ENCODE measurements around the gene NUDT14.

Gene NUDT14

DNA sequence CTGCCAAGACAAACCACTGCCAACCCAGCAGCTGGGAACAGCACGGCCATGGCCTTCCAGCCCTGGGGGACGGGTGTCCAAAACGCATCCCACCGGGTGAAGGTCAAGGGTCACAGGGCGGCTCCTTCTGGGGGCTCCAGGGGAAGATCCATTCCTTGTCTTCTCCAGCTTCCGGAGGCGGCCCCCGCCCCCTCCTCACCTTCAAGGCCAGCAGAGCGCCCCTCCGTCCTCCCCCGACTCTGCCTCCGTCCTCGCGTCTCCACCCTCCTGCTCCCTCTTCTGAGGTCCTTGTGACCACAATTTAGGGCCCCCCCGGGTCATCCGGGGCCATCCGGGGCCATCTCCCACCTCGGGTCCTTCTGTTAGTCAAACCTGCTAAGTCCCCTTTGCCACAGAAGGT, 3.9 kb upstream of the NUDT14 start:
- H3K4me2 ChIP-seq (ENCODE audit: low read depth, low read length, poor library complexity, severe bottlenecking): no peak overlapping the region
- peaks cover 13% of the 10 kb centered on the region for H3K4me1 ChIP-seq (ENCODE audit: insufficient read depth, low read length, poor library complexity, severe bottlenecking)
- H3K4me3 ChIP-seq (ENCODE audit: low read length, poor library complexity, severe bottlenecking): no peak overlapping the region
- H3K9me3 ChIP-seq (ENCODE audit: insufficient read depth, low read depth, low read length): no peaks in the 10 kb centered on the region
- TF ChIP-seq CTCF (conservative IDR thresholded peaks at IDR 0.05; ENCODE audit: low read length) (no peak), EZH2phosphoT487 (IDR thresholded peaks at IDR 0.05; ENCODE audit: borderline replicate concordance) (no peak)
- no peaks in the 10 kb centered on the region for H3K27me3 ChIP-seq (ENCODE audit: insufficient read depth, low read length, poor library complexity, severe bottlenecking)
- no peaks in the 10 kb centered on the region for H3F3A ChIP-seq (ENCODE audit: low read depth)
- H3K36me3 ChIP-seq (ENCODE audit: insufficient read depth, low read length): no peaks in the 10 kb centered on the region
- H3K79me2 ChIP-seq (ENCODE audit: insufficient read depth, low read length): no peaks in the 10 kb centered on the region; the same call in 1 of the 2 replicates
- no peak overlapping the region for H3K9ac ChIP-seq (ENCODE audit: low read depth, low read length, poor library complexity, severe bottlenecking)
- H3K9me2 ChIP-seq (replicated peaks; ENCODE audit: low read depth, low read length): no peaks in the 10 kb centered on the region
- H2AFZ ChIP-seq (ENCODE audit: low read length): no peak overlapping the region
- H4K20me1 ChIP-seq (ENCODE audit: insufficient read depth, low read length, poor library complexity, severe bottlenecking): no peaks in the 10 kb centered on the region

DNA sequence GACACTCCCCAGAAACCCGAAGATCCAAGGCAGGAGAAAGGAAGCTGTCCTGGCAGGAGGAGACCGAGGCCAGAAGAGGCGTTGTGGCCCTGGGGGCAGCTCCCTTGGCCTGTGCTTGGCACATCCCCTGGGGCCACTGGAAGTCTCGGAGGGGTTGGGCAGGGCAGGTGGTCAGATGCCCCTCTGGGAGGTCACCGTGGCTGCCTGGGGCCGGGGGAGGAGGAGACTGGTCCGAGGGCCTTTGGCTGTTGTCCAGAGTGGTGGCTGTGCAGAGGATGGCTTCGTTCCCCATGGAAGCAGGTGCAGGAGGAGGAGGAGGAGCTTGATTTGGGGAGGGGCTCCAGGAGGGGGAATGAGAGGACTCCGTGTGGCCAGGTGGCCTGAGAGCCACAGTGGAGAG, 3.3 kb upstream of the NUDT14 start:
- H3K9me3 ChIP-seq (ENCODE audit: insufficient read depth, low read depth, low read length): no peaks in the 10 kb centered on the region
- no peaks in the 10 kb centered on the region for H3F3A ChIP-seq (ENCODE audit: low read depth)
- no peaks in the 10 kb centered on the region for H3K36me3 ChIP-seq (ENCODE audit: insufficient read depth, low read length)
- no peak overlapping the region for H3K9ac ChIP-seq (ENCODE audit: low read depth, low read length, poor library complexity, severe bottlenecking)
- H3K9me2 ChIP-seq (replicated peaks; ENCODE audit: low read depth, low read length): no peaks in the 10 kb centered on the region
- H4K20me1 ChIP-seq (ENCODE audit: insufficient read depth, low read length, poor library complexity, severe bottlenecking): no peaks in the 10 kb centered on the region
- peaks cover 13% of the 10 kb centered on the region for H3K4me1 ChIP-seq (ENCODE audit: insufficient read depth, low read length, poor library complexity, severe bottlenecking)
- H3K4me3 ChIP-seq (ENCODE audit: low read length, poor library complexity, severe bottlenecking): no peak overlapping the region
- H3K27me3 ChIP-seq (ENCODE audit: insufficient read depth, low read length, poor library complexity, severe bottlenecking): no peaks in the 10 kb centered on the region
- TF ChIP-seq CTCF (conservative IDR thresholded peaks at IDR 0.05; ENCODE audit: low read length): no peak
- no peak overlapping the region for H2AFZ ChIP-seq (ENCODE audit: low read length)
- peaks cover 5% of the 10 kb centered on the region; the same call in 1 of the 2 replicates for H3K79me2 ChIP-seq (ENCODE audit: insufficient read depth, low read length)
- H3K4me2 ChIP-seq (ENCODE audit: low read depth, low read length, poor library complexity, severe bottlenecking): no peak overlapping the region

GRCh38 chr14:105182296-105183020, 1.3 kb upstream of the NUDT14 start:
- Histone ChIP-seq H3K9ac (ENCODE audit: low read depth, low read length, poor library complexity, severe bottlenecking) (no peak overlapping the region), H3K79me2 (ENCODE audit: insufficient read depth, low read length) (peaks cover 11% of the 10 kb centered on the region; the same call in 1 of the 2 replicates), H3K36me3 (ENCODE audit: insufficient read depth, low read length) (no peaks in the 10 kb centered on the region), H2AFZ (ENCODE audit: low read length) (no peak overlapping the region), H3K27me3 (ENCODE audit: insufficient read depth, low read length, poor library complexity, severe bottlenecking) (no peaks in the 10 kb centered on the region), H3K4me1 (ENCODE audit: insufficient read depth, low read length, poor library complexity, severe bottlenecking) (peaks cover 19% of the 10 kb centered on the region), H3F3A (ENCODE audit: low read depth) (no peaks in the 10 kb centered on the region), H3K4me2 (ENCODE audit: low read depth, low read length, poor library complexity, severe bottlenecking) (no peak overlapping the region), H3K9me3 (ENCODE audit: insufficient read depth, low read depth, low read length) (no peaks in the 10 kb centered on the region), H3K4me3 (ENCODE audit: low read length, poor library complexity, severe bottlenecking) (no peak overlapping the region), H4K20me1 (ENCODE audit: insufficient read depth, low read length, poor library complexity, severe bottlenecking) (no peaks in the 10 kb centered on the region), H3K9me2 (replicated peaks; ENCODE audit: low read depth, low read length) (no peaks in the 10 kb centered on the region)
- TF ChIP-seq EZH2phosphoT487 (IDR thresholded peaks at IDR 0.05; ENCODE audit: borderline replicate concordance): no peak
- no peak for TF ChIP-seq CTCF (conservative IDR thresholded peaks at IDR 0.05; ENCODE audit: low read length)
